Natural killer cell (primary cell): ENCODE measurements around the gene EHMT1. TPM values are rescaled to one million over a fixed set of nuclear protein-coding genes. Genes with fewer than 3 reads are reported as not detected.
A peak's percentile ranks its signal among the peaks of the same experiment; 100 is the strongest.

Experiments used
- ATAC-seq, 3 donors: fragments of 150-1000 bp in 2 of 3; fragments of 200-7000 bp in 1 of 3; cut with Tn5 transposase; 1 replicate in 1 of 3; 2 replicates in 2 of 3; pipeline ENCODE4 v1.10.0; 2021; ENCODE audit warnings: mild to moderate bottlenecking in 2 of 3, moderate library complexity in 2 of 3
- DNase-seq, 2 donors: peaks; one replicate each; pipeline versions ENCODE4 v3.0.0 to v3.0.0-alpha.2; 2013 to 2021; ENCODE audit warnings: mixed read lengths in 1 of 2
- H3K27ac ChIP-seq: one replicate; pipeline ENCODE4 v1.5.1; 2013; ENCODE audit warnings: mild to moderate bottlenecking, low read length
- H3K27me3 ChIP-seq: one replicate; pipeline ENCODE4 v1.6.1; 2013; ENCODE audit warnings: low read length; ENCODE audit not compliant: control insufficient read depth, insufficient read depth
- H3K36me3 ChIP-seq: one replicate; pipeline ENCODE4 v1.6.1; 2013; ENCODE audit warnings: low read length; ENCODE audit not compliant: control insufficient read depth, insufficient read depth
- H3K4me1 ChIP-seq: one replicate; pipeline ENCODE4 v1.6.1; 2013; ENCODE audit warnings: low read length; ENCODE audit not compliant: control insufficient read depth, insufficient read depth
- H3K4me3 ChIP-seq: one replicate; pipeline ENCODE4 v1.5.1; 2013; ENCODE audit warnings: low read length
- H3K9me3 ChIP-seq: one replicate; pipeline ENCODE4 v1.6.1; 2013; ENCODE audit warnings: low read length; ENCODE audit not compliant: control insufficient read depth, insufficient read depth
- H3K27ac Mint-ChIP-seq, 2 donors: one replicate each; pipeline ENCODE4 v1.8.0; 2022; ENCODE audit warnings: mild to moderate bottlenecking in 2 of 2, mixed read lengths in 2 of 2, moderate library complexity in 1 of 2
- H3K27me3 Mint-ChIP-seq, 2 donors: one replicate each; pipeline ENCODE4 v1.8.0; 2022; ENCODE audit warnings: low read depth in 2 of 2, mixed read lengths in 2 of 2
- H3K36me3 Mint-ChIP-seq: one replicate; pipeline ENCODE4 v1.8.0; 2022; ENCODE audit warnings: mixed read lengths
- H3K4me1 Mint-ChIP-seq, 2 donors: one replicate each; pipeline ENCODE4 v1.8.0; 2022; ENCODE audit warnings: mixed read lengths in 2 of 2
- H3K4me3 Mint-ChIP-seq: one replicate; pipeline ENCODE4 v1.8.0; 2022; ENCODE audit warnings: mild to moderate bottlenecking, moderate library complexity, mixed read lengths
- H3K9me3 Mint-ChIP-seq, 2 donors: one replicate each; pipeline ENCODE4 v1.8.0; 2022; ENCODE audit warnings: mixed read lengths in 2 of 2
- WGBS: methylation state at CpG from one replicate; pipeline ENCODE4 v1.1.7; 2013; ENCODE audit warnings: missing lambda C conversion rate; ENCODE audit not compliant: insufficient coverage; 5-methylcytosine and 5-hydroxymethylcytosine counted together
- intact Hi-C: fragments of 100-400 bp; cut with micrococcal nuclease; formaldehyde crosslinking; loops from one replicate; pipeline ENCODE4 v1.14.2; 2022
- total RNA-seq, 4 donors: library from RNA; stranded (reverse); fragments of 120-200 nt in 1 of 4; gene quantifications; one replicate each; pipeline versions ENCODE4 v1.2.3 to v1.2.4, GENCODE V29; 2013 to 2022
- TF ChIP-seq, protein P1 (sequence below): fragments of 200-600 bp; IDR thresholded peaks from one replicate; pipeline ENCODE4 v1.8.0; 2022; ENCODE audit warnings: antibody characterized with exemption

The EHMT1 gene
- total RNA-seq, 3 donors from 2014 or later (not counting 1 experiment from before 2014, with no cell fraction given): 173 to 200 (median 176) TPM

DNA sequence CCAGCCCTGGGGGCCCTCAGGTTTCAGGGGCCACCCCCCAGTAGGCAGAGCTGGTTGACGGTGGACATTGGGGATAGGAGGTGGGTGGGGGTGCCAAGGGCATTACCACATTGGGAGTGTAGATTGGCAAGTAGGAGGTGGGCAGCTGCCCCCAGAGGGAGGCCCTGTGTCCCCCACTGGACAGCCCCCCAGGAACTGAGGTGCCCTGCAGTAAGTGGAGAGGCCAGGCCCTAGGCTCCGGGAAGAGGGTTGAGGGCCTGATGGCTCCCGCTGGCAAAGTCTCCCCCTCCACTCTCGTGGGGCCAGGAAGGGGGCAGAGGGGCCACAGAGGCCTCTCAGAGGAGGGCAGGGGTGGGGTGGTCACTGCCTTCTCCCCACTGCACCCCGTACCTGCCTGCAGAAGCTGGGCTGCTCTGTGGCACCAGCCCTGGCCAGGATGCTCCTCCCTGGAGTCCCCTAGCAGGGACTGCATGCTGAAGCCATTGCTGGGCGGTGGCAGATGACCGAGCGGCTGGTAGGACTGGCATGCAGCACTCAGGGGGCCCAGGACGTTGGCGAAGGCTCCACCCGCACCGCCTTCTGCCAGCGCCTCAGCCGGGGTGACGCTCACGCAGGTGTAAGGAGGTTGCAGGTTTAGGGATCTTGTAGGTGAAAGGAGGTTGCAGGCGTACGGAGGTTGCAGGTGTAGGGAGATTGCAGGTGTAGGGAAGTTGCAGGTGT lies 169.1 kb downstream of the EHMT1 start:
- intact Hi-C loops: no loop called here
- Histone ChIP-seq H3K36me3 (peaks cover 57% of the 10 kb centered on the region), H3K27me3 (no peaks in the 10 kb centered on the region), H3K4me1 (no peaks in the 10 kb centered on the region), H3K27ac (no peak overlapping the region), H3K4me3 (no peak overlapping the region), H3K9me3 (no peaks in the 10 kb centered on the region)
- no peak overlapping the region for H3K4me3 Mint-ChIP-seq
- 91% methylated on average over 18 of the region's 18 CpGs for WGBS
- peaks cover 7% of the 10 kb centered on the region for H3K36me3 Mint-ChIP-seq
- peak overlapping the region; percentile 24 to 75 for H3K27ac Mint-ChIP-seq
- H3K27me3 Mint-ChIP-seq: no peaks in the 10 kb centered on the region
- no peaks in the 10 kb centered on the region for H3K9me3 Mint-ChIP-seq
- ATAC-seq: no peak
- TF ChIP-seq, protein P1, sequence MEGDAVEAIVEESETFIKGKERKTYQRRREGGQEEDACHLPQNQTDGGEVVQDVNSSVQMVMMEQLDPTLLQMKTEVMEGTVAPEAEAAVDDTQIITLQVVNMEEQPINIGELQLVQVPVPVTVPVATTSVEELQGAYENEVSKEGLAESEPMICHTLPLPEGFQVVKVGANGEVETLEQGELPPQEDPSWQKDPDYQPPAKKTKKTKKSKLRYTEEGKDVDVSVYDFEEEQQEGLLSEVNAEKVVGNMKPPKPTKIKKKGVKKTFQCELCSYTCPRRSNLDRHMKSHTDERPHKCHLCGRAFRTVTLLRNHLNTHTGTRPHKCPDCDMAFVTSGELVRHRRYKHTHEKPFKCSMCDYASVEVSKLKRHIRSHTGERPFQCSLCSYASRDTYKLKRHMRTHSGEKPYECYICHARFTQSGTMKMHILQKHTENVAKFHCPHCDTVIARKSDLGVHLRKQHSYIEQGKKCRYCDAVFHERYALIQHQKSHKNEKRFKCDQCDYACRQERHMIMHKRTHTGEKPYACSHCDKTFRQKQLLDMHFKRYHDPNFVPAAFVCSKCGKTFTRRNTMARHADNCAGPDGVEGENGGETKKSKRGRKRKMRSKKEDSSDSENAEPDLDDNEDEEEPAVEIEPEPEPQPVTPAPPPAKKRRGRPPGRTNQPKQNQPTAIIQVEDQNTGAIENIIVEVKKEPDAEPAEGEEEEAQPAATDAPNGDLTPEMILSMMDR: no peak
- no peak for DNase-seq
- H3K4me1 Mint-ChIP-seq: peaks cover 11 to 32% of the 10 kb centered on the region in 2 donors

DNA sequence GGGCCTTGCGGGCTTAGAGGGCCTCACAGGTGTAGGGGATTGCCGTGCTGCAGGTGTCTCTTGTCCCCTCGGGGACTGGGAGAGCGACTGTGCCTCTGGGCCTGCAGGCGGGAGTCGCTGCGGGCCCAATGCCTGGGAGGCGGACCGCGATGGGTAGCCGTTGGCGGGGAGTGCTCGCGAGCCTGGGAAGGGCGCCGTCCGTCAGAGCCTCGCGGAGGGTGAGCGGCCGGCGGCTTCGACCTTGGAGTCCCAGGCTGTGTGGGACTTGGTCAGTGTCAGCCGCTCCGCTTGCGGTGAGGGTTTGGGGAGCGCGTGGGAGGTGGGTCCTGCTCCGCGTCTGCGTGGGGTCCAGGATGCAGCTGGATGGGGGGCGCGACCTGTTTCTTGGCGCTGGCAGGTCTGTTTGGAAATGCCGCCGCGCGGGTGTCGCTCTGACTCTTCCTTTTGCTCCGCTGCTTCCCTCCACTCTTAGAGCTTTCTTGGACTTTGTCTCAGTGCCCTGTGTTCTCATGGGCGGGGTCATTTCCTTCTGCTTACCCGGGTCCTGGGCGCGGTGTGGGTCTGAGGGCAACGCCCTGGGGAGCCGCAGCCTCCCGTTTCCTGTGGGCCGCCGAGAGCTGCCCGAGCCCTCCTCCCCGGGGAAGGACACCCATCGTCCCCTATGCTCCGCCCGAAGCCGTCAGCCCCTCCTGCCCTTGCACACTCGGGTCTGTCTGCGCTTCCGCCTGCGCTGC lies 169.9 kb downstream of the EHMT1 start:
- no peaks in the 10 kb centered on the region for H3K9me3 ChIP-seq
- H3K36me3 ChIP-seq: peaks cover 58% of the 10 kb centered on the region
- no peak overlapping the region for H3K27ac ChIP-seq
- DNase-seq (no peak), ATAC-seq (no peak)
- H3K4me3 Mint-ChIP-seq: no peak overlapping the region
- no peaks in the 10 kb centered on the region for H3K27me3 Mint-ChIP-seq
- TF ChIP-seq, protein P1: no peak
- H3K9me3 Mint-ChIP-seq: no peaks in the 10 kb centered on the region
- no peaks in the 10 kb centered on the region for H3K4me1 ChIP-seq
- no peak overlapping the region for H3K4me3 ChIP-seq
- peak overlapping the region; percentile 26 to 75 for H3K27ac Mint-ChIP-seq
- H3K27me3 ChIP-seq: no peaks in the 10 kb centered on the region
- no peaks in the 10 kb centered on the region for H3K36me3 Mint-ChIP-seq
- intact Hi-C loops: no loop called here
- peaks cover 11 to 32% of the 10 kb centered on the region in 2 donors for H3K4me1 Mint-ChIP-seq
- WGBS: 89% methylated on average over 59 of the region's 59 CpGs

- WGBS: 92% methylated on average over 20 of the region's 20 CpGs
- H3K27ac ChIP-seq: no peak overlapping the region
- Mint-ChIP-seq H3K27me3 (no peaks in the 10 kb centered on the region), H3K4me3 (no peak overlapping the region), H3K36me3 (no peaks in the 10 kb centered on the region), H3K9me3 (no peaks in the 10 kb centered on the region), H3K4me1 (peaks cover 11 to 30% of the 10 kb centered on the region in 2 donors), H3K27ac (peak overlapping the region; percentile 26 to 62)
- TF ChIP-seq, protein P1: no peak
- H3K4me3 ChIP-seq: no peak overlapping the region
- H3K27me3 ChIP-seq: no peaks in the 10 kb centered on the region
- ATAC-seq: no peak
- H3K36me3 ChIP-seq: peaks cover 54% of the 10 kb centered on the region
- H3K9me3 ChIP-seq: no peaks in the 10 kb centered on the region
- intact Hi-C loops: no loop called here
- DNase-seq: no peak
- no peaks in the 10 kb centered on the region for H3K4me1 ChIP-seq
Measured at GRCh38 chr9:137789295-137789895, 170.6 kb downstream of the EHMT1 start.
